GM18868 (cell line): ENCODE data around the gene SENP2.
"Not testable (repeated sequence)": the region's sequence is repeated elsewhere in the genome, so short reads cannot be mapped to it uniquely, and the experiment has no call there.

Experiments
- ATAC-seq: cut with Tn5 transposase; IDR thresholded peaks from one replicate; pipeline ENCODE4 v1.9.1; 2021; ENCODE audit warnings: mild to moderate bottlenecking, moderate library complexity; ENCODE audit not compliant: unreplicated experiment

The SENP2 gene

GRCh38 chr3:185646382-185647133, 60.5 kb downstream of the SENP2 start:
- peak; percentile 77 for ATAC-seq

GRCh38 chr3:185647134-185647879, 61.2 kb downstream of the SENP2 start:
- ATAC-seq: peak; percentile 14

GRCh38 chr3:185647880-185648210, 61.8 kb downstream of the SENP2 start:
- no peak for ATAC-seq

GRCh38 chr3:185648396-185648795, 62.3 kb downstream of the SENP2 start:
- ATAC-seq: no peak

GRCh38 chr3:185649414-185649813, 63.3 kb downstream of the SENP2 start:
- no peak for ATAC-seq

GRCh38 chr3:185651971-185652370, 65.9 kb downstream of the SENP2 start:
- no peak for ATAC-seq

- no peak for ATAC-seq
Measured at GRCh38 chr3:185653949-185654757, 68.1 kb downstream of the SENP2 start.

GRCh38 chr3:185654758-185655145, 68.7 kb downstream of the SENP2 start:
- no peak for ATAC-seq

- ATAC-seq: no peak
Measured at GRCh38 chr3:185655426-185656320, 69.6 kb downstream of the SENP2 start.

- ATAC-seq: no peak
Measured at GRCh38 chr3:185656321-185656840, 70.3 kb downstream of the SENP2 start.

GRCh38 chr3:185657211-185657610, 71.1 kb downstream of the SENP2 start:
- ATAC-seq: no peak

GRCh38 chr3:185657691-185658503, 71.8 kb downstream of the SENP2 start:
- ATAC-seq: no peak

GRCh38 chr3:185658504-185658912, 72.4 kb downstream of the SENP2 start:
- no peak for ATAC-seq

- ATAC-seq: no peak
Measured at GRCh38 chr3:185658943-185659342, 72.8 kb downstream of the SENP2 start.

GRCh38 chr3:185659942-185660921, 74.1 kb downstream of the SENP2 start:
- ATAC-seq: peak; percentile 65

- not testable (repeated sequence) for ATAC-seq
Measured at GRCh38 chr3:185661296-185661695, 75.2 kb downstream of the SENP2 start.

- no peak for ATAC-seq
Measured at GRCh38 chr3:185661772-185662171, 75.7 kb downstream of the SENP2 start.

- no peak for ATAC-seq
Measured at GRCh38 chr3:185663929-185664328, 77.8 kb downstream of the SENP2 start.
